ENCODE measurements around the gene ATRAID.

- TF ChIP-seq JUN (IDR thresholded peaks at IDR 0.05; ENCODE audit: low read depth, low read length) (no peak), PHF8 (conservative IDR thresholded peaks at IDR 0.05; ENCODE audit: low read depth, low read length) (no peak), KDM5A (IDR thresholded peaks at IDR 0.05; ENCODE audit: low read length) (no peak)
Observed at GRCh38 chr2:27199241-27199640, 12.6 kb upstream of the ATRAID start.

All from H1 (cell line).